Natural killer cell (primary cell): ENCODE results near the gene FIGNL2. TPM values are rescaled to one million over a fixed set of nuclear protein-coding genes. Genes with fewer than 3 reads are reported as not detected.
A peak's percentile ranks its signal among the peaks of the same experiment; 100 is the strongest.

ENCODE experiments used
- ATAC-seq, 3 donors: fragments of 150-1000 bp in 2 of 3; fragments of 200-7000 bp in 1 of 3; cut with Tn5 transposase; 1 replicate in 1 of 3; 2 replicates in 2 of 3; pipeline ENCODE4 v1.10.0; 2021; ENCODE audit warnings: mild to moderate bottlenecking in 2 of 3, moderate library complexity in 2 of 3
- DNase-seq, 2 donors: peaks; one replicate each; pipeline versions ENCODE4 v3.0.0 to v3.0.0-alpha.2; 2013 to 2021; ENCODE audit warnings: mixed read lengths in 1 of 2
- H3K27ac ChIP-seq: one replicate; pipeline ENCODE4 v1.5.1; 2013; ENCODE audit warnings: mild to moderate bottlenecking, low read length
- H3K27me3 ChIP-seq: one replicate; pipeline ENCODE4 v1.6.1; 2013; ENCODE audit warnings: low read length; ENCODE audit not compliant: control insufficient read depth, insufficient read depth
- H3K36me3 ChIP-seq: one replicate; pipeline ENCODE4 v1.6.1; 2013; ENCODE audit warnings: low read length; ENCODE audit not compliant: control insufficient read depth, insufficient read depth
- H3K4me1 ChIP-seq: one replicate; pipeline ENCODE4 v1.6.1; 2013; ENCODE audit warnings: low read length; ENCODE audit not compliant: control insufficient read depth, insufficient read depth
- H3K4me3 ChIP-seq: one replicate; pipeline ENCODE4 v1.5.1; 2013; ENCODE audit warnings: low read length
- H3K9me3 ChIP-seq: one replicate; pipeline ENCODE4 v1.6.1; 2013; ENCODE audit warnings: low read length; ENCODE audit not compliant: control insufficient read depth, insufficient read depth
- H3K27ac Mint-ChIP-seq, 2 donors: one replicate each; pipeline ENCODE4 v1.8.0; 2022; ENCODE audit warnings: mild to moderate bottlenecking in 2 of 2, mixed read lengths in 2 of 2, moderate library complexity in 1 of 2
- H3K27me3 Mint-ChIP-seq, 2 donors: one replicate each; pipeline ENCODE4 v1.8.0; 2022; ENCODE audit warnings: low read depth in 2 of 2, mixed read lengths in 2 of 2
- H3K36me3 Mint-ChIP-seq: one replicate; pipeline ENCODE4 v1.8.0; 2022; ENCODE audit warnings: mixed read lengths
- H3K4me1 Mint-ChIP-seq, 2 donors: one replicate each; pipeline ENCODE4 v1.8.0; 2022; ENCODE audit warnings: mixed read lengths in 2 of 2
- H3K4me3 Mint-ChIP-seq: one replicate; pipeline ENCODE4 v1.8.0; 2022; ENCODE audit warnings: mild to moderate bottlenecking, moderate library complexity, mixed read lengths
- H3K9me3 Mint-ChIP-seq, 2 donors: one replicate each; pipeline ENCODE4 v1.8.0; 2022; ENCODE audit warnings: mixed read lengths in 2 of 2
- CTCF ChIP-seq: fragments of 200-600 bp; IDR thresholded peaks from one replicate; pipeline ENCODE4 v1.8.0; 2022; ENCODE audit warnings: antibody characterized with exemption
- WGBS: methylation state at CpG from one replicate; pipeline ENCODE4 v1.1.7; 2013; ENCODE audit warnings: missing lambda C conversion rate; ENCODE audit not compliant: insufficient coverage; 5-methylcytosine and 5-hydroxymethylcytosine counted together
- intact Hi-C: fragments of 100-400 bp; cut with micrococcal nuclease; formaldehyde crosslinking; loops from one replicate; pipeline ENCODE4 v1.14.2; 2022
- total RNA-seq, 4 donors: library from RNA; stranded (reverse); fragments of 120-200 nt in 1 of 4; gene quantifications; one replicate each; pipeline versions ENCODE4 v1.2.3 to v1.2.4, GENCODE V29; 2013 to 2022

FIGNL2 gene
- total RNA-seq, 3 donors from 2014 or later (not counting 1 experiment from before 2014, with no cell fraction given), result 1.4 to 1.6 (median 1.5) TPM

GRCh38 chr12:51846911-51847642, 1.4 kb downstream of the FIGNL2 start:
- intact Hi-C loops, result no loop called here
- H3K9me3 ChIP-seq, result no peaks in the 10 kb centered on the region
- H3K36me3 Mint-ChIP-seq, result no peaks in the 10 kb centered on the region
- peak overlapping the region; percentile 50 for H3K4me3 ChIP-seq
- peak overlapping the region; percentile 86 for H3K4me3 Mint-ChIP-seq
- peaks cover 28% of the 10 kb centered on the region for H3K27me3 ChIP-seq
- TF ChIP-seq CTCF, result no peak
- DNase-seq (peak; percentile 37 to 62), ATAC-seq (peak; percentile 55 to 85 (median 85))
- H3K27ac Mint-ChIP-seq, result no peak overlapping the region
- no peaks in the 10 kb centered on the region for H3K9me3 Mint-ChIP-seq
- peaks cover 32% of the 10 kb centered on the region for H3K4me1 ChIP-seq
- no peaks in the 10 kb centered on the region for H3K36me3 ChIP-seq
- peaks cover 0 to 26% of the 10 kb centered on the region in 2 donors for H3K4me1 Mint-ChIP-seq
- peaks cover 24 to 40% of the 10 kb centered on the region in 2 donors for H3K27me3 Mint-ChIP-seq
- WGBS, result 2% methylated on average over 56 of the region's 59 CpGs
- H3K27ac ChIP-seq, result no peak overlapping the region

GRCh38 chr12:51846271-51846691, 2.2 kb downstream of the FIGNL2 start:
- WGBS, result 87% methylated on average over 15 of the region's 15 CpGs
- H3K27me3 Mint-ChIP-seq, result peaks cover 18 to 39% of the 10 kb centered on the region in 2 donors
- DNase-seq, result no peak
- Histone ChIP-seq H3K36me3 (no peaks in the 10 kb centered on the region), H3K4me3 (no peak overlapping the region), H3K27ac (no peak overlapping the region), H3K27me3 (peaks cover 28% of the 10 kb centered on the region), H3K4me1 (peaks cover 28% of the 10 kb centered on the region), H3K9me3 (no peaks in the 10 kb centered on the region)
- peak overlapping the region; percentile 86 for H3K4me3 Mint-ChIP-seq
- no peaks in the 10 kb centered on the region for H3K36me3 Mint-ChIP-seq
- peaks cover 0 to 18% of the 10 kb centered on the region in 2 donors for H3K4me1 Mint-ChIP-seq
- no peak for TF ChIP-seq CTCF
- peak overlapping the region in 1 of 2 donors; percentile 49 for H3K27ac Mint-ChIP-seq
- ATAC-seq, result no peak
- intact Hi-C loops, result no loop called here
- H3K9me3 Mint-ChIP-seq, result no peaks in the 10 kb centered on the region

- peaks cover 21% of the 10 kb centered on the region for H3K4me1 ChIP-seq
- peaks cover 18 to 35% of the 10 kb centered on the region in 2 donors for H3K27me3 Mint-ChIP-seq
- H3K27me3 ChIP-seq, result peaks cover 28% of the 10 kb centered on the region
- no peak overlapping the region for H3K27ac ChIP-seq
- no peaks in the 10 kb centered on the region for H3K9me3 ChIP-seq
- TF ChIP-seq CTCF, result no peak
- DNase-seq, result no peak
- H3K9me3 Mint-ChIP-seq, result no peaks in the 10 kb centered on the region
- H3K4me1 Mint-ChIP-seq, result peaks cover 0 to 15% of the 10 kb centered on the region in 2 donors
- H3K4me3 ChIP-seq, result no peak overlapping the region
- no peaks in the 10 kb centered on the region for H3K36me3 Mint-ChIP-seq
- intact Hi-C loops, result no loop called here
- no peak overlapping the region for H3K4me3 Mint-ChIP-seq
- no peak overlapping the region for H3K27ac Mint-ChIP-seq
- no peaks in the 10 kb centered on the region for H3K36me3 ChIP-seq
- ATAC-seq, result no peak
- 86% methylated on average over 7 of the region's 7 CpGs for WGBS
Observed at GRCh38 chr12:51845482-51845881, 3.0 kb downstream of the FIGNL2 start.
